Coronary artery (tissue), 2 donors: Measurements from ENCODE around the gene MDFI.
A peak's percentile ranks its signal among the peaks of the same experiment; 100 is the strongest.

Experiments
- DNase-seq: peaks from one replicate; pipeline ENCODE4 v3.0.0-alpha.2; 2017; ENCODE audit warnings: low spot score
- H3K27ac ChIP-seq, 2 donors: fragments of 200-600 bp; sonication (generic); one replicate each; pipeline ENCODE4 v1.5.1; 2016 to 2019
- H3K4me3 ChIP-seq: fragments of 200-600 bp; sonication (generic); 2 replicates; pipeline ENCODE4 v1.5.1; 2016; ENCODE audit warnings: mild to moderate bottlenecking, moderate library complexity
- TF ChIP-seq, protein P1 (sequence below): fragments of 200-600 bp; sonication (generic); IDR thresholded peaks from one replicate; pipeline ENCODE4 v1.5.1; 2019; ENCODE audit warnings: antibody characterized with exemption

The MDFI gene

DNA sequence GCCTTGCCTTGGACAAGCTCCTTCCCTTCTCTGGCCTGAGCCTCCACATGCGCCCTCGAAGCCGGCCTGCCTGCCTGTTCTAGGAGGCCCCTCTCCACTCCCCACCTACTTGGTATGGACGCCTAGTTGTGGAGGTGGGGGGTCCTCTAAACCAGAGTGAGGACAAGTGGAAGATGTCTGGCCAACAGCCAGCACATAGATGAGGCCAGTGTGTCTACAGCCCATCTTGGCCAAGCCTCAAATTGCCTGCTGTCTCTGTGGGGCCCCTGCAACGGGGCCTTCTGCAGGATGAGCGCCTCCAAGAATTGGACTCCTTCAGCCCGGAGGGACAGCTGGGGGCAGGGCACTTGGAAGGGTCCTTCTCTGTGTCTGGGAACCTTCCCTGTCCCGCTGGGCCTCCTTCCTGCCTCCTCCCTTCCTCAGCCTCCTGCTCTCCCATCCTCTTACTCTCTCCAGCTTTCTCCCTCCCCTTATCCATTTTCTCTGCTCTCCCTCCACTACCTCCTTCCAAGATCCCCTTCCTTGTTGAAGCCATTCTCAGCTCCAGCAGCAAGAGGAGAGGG, 1.6 kb downstream of the MDFI start:
- H3K4me3 ChIP-seq, result peak overlapping the region; percentile 78
- no peak for DNase-seq
- TF ChIP-seq, protein P1, sequence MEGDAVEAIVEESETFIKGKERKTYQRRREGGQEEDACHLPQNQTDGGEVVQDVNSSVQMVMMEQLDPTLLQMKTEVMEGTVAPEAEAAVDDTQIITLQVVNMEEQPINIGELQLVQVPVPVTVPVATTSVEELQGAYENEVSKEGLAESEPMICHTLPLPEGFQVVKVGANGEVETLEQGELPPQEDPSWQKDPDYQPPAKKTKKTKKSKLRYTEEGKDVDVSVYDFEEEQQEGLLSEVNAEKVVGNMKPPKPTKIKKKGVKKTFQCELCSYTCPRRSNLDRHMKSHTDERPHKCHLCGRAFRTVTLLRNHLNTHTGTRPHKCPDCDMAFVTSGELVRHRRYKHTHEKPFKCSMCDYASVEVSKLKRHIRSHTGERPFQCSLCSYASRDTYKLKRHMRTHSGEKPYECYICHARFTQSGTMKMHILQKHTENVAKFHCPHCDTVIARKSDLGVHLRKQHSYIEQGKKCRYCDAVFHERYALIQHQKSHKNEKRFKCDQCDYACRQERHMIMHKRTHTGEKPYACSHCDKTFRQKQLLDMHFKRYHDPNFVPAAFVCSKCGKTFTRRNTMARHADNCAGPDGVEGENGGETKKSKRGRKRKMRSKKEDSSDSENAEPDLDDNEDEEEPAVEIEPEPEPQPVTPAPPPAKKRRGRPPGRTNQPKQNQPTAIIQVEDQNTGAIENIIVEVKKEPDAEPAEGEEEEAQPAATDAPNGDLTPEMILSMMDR, result no peak
- peak overlapping the region in 1 of 2 donors; percentile 28 for H3K27ac ChIP-seq

DNA sequence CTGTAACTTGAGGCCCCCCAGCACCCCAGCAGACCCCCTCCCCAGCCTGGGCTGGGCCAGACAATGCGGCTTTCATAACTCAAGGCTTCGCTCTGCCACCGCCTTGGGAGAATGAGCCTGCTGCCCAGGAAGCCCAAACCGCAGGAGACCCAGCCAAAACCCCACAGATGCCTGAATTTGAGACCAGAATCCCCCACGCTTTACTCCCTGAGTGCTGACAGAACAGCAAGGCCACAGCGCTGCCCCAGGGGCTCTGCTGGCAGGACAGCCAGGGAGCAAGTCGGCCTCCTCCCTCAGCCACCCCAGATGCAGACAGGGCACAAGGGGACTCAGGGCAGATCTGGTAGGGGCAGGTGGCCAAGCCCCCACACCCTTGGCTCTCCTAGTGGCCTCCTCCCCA, 2.2 kb downstream of the MDFI start:
- Histone ChIP-seq H3K4me3 (no peak overlapping the region), H3K27ac (peak overlapping the region in 1 of 2 donors; percentile 28)
- TF ChIP-seq, protein P1, result no peak
- no peak for DNase-seq

DNA sequence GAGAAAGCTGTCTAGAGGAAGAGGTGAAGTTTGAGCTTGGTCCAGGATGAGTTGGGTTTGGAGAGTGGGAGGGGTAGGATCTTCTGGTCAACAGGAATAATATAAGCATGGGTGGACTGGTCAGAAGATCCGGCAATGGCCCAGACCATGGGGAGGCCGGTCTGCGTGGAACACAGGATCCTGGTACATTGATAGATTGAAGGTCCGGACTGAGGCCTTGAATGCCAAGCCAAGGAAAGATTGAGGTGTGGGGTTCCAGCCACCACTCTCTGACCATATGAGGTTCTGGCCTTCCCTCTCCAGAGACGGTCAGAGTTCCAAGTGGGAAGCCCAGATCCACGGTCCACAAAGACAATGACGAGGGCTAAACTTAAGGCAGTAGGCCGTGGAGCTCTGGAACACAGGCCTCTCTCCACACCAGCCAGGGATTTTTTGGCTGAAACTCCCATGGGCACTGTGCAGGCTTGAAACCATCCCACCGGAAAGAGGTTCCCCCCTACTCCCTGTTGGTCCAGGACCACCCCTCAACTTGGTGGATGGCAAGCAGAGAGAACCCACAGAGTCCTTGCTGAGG, 3.2 kb downstream of the MDFI start:
- TF ChIP-seq, protein P1, result no peak
- Histone ChIP-seq H3K4me3 (no peak overlapping the region), H3K27ac (no peak overlapping the region)
- no peak for DNase-seq

DNA sequence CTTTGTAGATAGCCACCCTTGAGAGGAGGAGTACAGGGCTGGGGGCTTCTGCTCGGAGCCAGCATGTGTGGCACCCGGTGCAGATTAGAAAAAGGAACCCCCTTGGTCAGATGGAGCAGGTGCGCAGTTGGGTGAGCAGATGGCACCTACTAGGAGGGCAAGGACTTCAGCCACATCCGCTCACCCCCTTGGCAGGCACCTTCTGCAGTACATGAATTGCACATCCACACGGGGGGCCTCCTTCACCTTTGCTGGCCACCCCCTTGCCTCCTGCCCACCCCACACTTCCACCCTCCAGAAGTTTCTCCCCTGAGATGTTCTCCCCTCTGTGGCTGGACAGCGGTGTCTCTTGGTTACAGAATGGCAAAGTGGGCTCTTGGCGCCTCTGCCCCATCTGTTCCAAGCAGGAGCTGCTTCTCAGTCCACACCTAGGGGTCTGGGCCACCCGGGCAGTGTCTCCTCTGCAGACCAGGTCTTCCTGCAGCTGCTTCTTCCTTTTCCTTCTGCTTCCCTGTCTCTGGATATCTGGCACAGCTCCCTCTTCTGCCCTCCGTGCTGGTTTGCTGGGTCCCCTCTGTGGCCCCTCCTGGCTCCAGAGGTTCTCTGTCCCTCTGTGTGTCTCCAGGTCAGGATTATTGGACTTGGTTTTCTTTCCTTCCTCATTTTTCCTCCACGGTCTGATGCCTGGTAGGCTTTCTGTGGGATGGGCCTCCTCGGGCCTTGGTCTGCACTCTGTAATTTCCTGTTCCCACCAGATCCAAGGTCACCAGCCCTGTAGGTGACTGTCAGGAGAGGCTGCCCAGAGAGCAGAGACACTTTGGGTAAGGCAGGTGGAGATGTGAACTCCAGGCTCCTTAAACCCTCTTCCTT, 4.1 kb downstream of the MDFI start:
- no peak for DNase-seq
- no peak overlapping the region for H3K4me3 ChIP-seq
- TF ChIP-seq, protein P1, result no peak

DNA sequence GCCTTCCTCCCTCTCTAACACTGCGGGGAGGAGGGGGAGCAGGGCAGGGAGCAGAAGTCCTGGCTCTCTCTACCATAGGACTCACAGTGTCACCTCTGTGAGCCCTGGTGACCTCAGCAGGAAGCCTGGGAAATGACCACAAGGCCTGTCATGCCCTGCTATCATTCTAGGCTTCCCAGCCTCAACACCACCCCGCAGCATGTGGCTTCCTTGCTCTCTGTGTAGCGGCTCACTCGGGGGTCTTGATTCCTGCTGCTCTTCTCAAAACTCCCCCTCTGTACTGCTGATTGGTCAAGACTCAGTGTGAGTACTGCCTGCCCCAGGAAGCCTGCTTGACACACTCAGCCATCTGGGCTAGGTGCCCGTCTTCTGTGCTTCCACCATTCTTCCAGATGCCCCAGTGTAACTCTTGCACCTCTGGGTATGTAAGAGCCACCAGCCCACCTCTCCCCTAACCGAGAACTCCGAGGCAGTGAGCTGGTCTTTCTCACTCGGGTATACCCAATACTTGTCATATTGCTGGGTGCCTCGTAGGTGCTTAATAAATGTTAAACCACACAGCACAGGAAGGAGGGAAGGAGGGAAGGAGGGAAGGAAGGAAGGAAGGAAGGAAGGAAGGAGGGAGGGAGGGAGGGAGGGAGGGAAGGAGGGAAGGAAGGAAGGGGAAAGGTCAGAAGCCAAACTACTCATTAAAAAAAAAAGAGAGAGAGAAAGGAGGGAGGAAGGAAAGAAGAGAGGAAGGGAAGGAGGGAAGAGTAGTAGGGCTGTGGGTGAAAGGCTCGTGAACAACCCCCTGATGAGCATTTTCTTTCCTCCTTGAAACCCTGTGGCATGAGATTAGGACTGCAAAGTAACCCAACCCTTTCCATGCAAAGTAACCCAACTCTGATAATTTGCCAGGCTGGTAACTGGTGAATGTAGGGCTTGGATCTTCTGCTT, 5.0 kb downstream of the MDFI start:
- DNase-seq, result no peak
- Histone ChIP-seq H3K4me3 (no peak overlapping the region), H3K27ac (no peak overlapping the region)
- TF ChIP-seq, protein P1, result no peak

More for the DNA sequence above, 4.1 kb downstream of the MDFI start:
- H3K27ac ChIP-seq, result no peak overlapping the region

DNA sequence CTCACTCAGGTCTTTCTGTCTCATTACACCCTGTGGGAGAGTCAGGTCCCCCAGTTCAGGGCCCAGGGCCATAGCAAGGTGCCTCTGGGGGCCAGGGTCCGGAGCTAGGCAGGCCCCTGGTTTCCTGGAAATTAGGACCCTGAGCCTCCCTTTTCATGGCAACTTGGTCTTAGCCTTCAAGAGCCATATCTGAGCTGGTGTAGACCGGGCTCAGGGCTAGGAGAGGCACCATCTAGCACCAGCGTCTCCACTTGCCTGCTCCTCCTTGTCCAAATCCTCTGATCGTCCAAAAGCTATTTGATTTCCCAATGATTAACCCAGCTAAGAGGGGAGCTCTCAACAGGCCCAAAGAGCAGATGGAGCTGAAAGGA, 5.6 kb downstream of the MDFI start:
- TF ChIP-seq, protein P1, result no peak
- H3K27ac ChIP-seq, result no peak overlapping the region
- DNase-seq, result no peak
- no peak overlapping the region for H3K4me3 ChIP-seq
